Stimulated activated CD4-positive, alpha-beta T cell treated with anti-CD3 and anti-CD28 coated beads, Interleukin-15, amount 100 ng/mL, for 48 hours (primary cell): Measurements from ENCODE around the gene SEMA3E.

ENCODE experiments used
- DNase-seq, 2 donors: peaks; one replicate each; pipeline ENCODE4 v3.0.0-alpha.2; 2020; ENCODE audit warnings: low read depth in 2 of 2

Gene SEMA3E

DNA sequence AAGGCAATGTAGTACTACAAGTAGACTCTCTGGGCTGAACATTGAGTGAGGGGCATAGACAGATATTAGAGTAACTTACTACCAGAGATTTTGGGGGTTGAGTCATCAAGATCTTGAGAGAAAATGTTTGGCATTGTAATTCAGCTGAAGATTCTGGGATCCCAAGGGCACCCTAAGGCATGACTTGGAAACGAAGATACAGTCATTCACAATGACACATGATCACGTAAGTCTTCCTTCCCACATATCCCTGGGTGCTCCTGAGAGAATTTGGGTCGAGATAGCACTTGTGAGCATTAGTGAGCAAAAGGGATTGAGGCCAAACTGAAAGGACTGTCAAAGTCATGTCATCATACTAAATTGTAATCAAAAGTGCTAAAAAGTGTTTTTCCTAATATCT is 293.8 kb downstream of the SEMA3E start:
- DNase-seq = no peak

DNA sequence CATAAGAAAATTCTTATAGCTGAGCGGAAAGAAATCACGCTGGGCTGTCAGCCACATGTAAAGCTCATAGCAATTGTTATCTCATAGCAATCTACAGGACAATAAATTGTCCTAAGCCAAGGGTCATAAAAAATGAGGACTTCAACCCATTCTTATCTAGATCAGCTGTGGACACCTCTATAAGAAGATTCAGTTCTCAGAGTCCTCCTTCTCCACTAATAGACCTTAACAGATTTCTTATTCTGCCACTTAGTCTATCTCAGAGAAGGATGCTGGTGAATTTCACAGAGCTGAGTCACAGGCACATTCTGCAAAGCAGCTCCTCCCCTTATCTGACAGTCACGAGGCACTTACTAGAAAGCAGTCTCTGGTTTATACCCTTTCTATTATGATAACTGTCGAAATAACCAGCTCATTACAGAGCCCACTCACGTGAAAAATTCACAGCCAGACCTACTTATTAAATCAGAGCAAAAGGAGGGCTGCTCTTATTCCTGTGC is 300.9 kb downstream of the SEMA3E start:
- no peak for DNase-seq

DNA sequence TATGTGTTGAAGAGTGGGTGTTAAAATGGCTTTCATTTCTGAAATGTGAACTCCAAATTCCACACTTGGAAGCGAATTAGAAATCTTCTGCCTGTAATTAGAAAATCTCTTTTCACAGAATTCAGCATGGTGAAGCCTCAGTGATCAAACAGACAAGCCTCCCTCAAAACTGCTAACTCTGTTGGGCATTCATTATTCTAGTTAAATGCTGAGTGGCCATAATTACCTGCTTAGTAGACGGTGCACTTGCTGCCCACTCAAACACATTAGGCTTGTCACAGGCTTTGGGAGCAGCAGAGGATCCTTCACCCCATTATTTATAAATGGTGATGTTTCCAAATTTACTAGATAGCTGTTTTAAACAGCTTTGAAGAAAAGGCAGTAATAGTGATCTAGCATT is 309.0 kb downstream of the SEMA3E start:
- DNase-seq = no peak

DNA sequence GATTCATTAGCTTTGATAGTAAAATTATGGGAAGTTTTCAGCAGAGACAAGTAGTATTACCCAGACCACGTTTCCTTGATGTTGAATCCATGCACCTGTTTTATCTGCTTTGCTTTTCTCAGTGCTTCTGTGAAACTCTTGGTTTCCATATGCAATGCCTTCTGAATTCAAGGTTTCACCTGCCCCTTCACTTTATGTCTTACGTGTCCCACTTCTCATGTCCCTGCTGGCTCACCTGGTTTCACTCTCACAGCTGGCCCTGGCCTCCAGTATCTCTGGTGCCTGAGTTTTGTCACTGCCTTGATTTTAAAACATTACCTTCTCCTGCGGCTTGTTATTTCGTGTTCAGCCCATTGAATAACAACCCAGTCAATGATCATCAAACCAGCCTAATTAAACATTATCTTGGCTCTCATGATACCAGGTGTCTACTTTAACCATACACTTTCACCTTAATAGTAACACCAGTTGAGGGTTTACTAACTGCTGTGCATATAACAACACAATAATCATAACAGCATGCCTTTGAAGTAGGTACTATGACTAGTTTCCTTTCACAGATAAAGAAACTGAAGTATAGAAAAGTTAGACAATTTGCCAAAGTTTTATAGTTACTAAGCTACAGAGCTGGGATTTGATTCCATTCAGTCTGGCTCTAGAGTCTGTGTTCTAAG is 310.5 kb downstream of the SEMA3E start:
- DNase-seq = no peak

DNA sequence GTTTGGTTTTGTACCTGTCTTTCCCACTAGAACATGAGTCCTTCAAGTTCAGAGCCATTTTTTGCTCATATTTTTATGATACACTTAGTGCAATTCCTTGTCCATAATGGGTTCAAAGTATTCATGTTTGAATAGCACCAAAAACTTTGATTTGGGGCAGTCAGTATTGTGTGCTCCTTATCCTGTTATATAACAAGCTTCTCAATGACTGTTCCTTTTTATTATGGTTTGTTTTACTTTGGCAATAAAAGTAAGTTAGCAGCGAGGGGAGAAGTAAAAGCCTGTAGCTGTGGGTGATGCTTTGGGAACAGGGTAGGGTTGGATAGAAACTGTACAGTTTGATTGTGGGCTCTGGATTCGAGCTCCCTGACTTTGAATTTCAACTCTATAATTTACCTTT is 311.9 kb downstream of the SEMA3E start:
- DNase-seq = no peak

DNA sequence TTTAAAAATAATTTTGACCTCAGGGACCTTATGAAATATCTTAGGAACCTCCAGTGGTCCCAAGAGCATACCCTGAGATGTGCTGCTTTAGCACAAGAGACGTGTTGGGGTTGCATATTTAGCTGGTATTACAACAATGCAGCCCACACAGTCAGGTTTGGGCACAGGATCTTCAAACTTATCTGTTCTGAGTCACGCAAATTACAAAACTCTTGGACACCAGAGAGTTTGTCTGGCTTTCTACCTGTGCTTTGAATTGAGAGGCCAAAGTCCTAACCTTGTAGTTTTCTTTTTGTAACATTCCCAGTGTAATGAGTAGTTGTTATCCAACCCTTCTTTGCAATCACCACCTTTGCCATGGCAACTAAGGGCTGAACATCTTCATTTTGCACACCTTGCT is 322.7 kb downstream of the SEMA3E start:
- no peak for DNase-seq

DNA sequence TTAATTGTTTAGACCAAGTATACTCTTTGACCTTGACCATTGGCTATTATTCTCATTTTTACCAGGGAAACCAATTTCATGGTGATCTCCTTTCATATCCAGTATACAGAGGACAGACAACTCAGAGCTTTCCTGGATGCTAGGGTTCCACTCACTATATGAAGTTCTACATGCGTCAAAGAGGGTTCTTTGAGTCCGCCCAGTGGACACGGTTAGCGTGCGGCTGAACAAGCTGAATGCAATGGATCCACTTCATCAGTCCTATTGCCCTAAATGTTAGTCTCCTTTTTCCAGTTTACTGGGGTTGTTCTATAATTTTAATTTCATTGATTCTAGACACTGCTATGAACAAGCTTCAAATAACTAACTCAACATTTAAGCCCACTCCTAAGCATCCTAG is 323.9 kb downstream of the SEMA3E start:
- no peak for DNase-seq

DNA sequence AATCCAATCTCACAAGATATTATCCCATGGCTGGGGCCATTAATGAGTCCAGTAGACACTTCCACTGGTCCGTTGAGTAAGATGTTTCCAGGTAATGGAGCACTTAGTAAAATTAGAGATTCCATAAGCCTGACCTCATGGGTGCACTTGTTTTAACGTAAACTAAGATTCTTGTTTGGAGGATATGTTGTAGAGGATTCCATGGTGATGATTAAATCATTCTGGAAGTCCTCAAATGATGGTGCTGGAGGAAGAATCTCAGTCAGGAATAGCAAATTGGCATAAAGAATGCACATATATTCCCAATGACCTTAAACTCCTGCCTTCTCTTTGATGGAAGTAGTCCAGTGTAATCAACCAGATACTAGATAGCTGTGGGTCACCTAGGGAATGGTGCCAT is 324.3 kb downstream of the SEMA3E start:
- DNase-seq = no peak

DNA sequence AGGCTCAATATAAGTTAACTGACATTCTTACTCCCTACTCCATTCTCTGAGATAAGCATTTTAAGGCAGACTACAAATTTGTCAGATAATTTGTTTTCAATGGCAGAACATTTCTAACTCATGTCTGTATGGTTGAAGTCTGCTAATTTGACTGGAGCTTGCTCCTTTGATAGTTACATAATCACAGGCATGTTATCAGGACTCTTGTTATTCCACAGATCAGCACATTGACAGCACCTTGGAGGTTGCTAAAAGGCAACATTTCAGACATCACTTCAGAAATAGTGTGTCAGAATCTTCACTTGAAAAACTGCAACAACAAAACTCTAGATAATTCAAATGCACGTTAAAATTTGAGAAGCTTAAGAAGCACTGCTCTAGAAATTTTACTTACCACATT is 327.9 kb downstream of the SEMA3E start:
- DNase-seq = no peak

DNA sequence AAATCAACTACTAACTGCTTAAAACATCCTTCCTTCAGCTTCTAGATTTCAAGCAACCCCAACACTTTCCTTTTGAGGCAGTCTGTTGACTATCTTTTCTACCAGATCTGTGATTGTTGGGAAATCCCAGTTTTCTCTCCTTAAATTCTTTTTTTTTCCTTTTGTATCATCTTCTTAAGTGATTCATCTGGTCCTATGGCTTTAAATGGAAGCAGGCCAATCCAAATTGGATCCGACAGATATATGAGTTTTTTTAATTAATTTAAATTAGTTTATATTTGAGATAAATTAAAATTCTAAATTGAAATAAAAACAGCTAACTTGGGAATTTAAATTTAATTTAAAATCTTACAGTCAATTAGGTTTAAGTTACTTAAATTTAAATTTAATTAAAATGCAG is 335.0 kb downstream of the SEMA3E start:
- DNase-seq = no peak
